Stimulated activated CD4-positive, alpha-beta T cell treated with anti-CD3 and anti-CD28 coated beads, TNF-alpha, amount 100 ng/mL, for 24 hours (primary cell): Measurements from ENCODE around the gene TMEM221.
A peak's percentile ranks its signal among the peaks of the same experiment; 100 is the strongest.

Experiments used
- DNase-seq, 3 experiments: peaks; one replicate each; pipeline ENCODE4 v3.0.0-alpha.2; 2020; ENCODE audit warnings: low read depth in 3 of 3

The TMEM221 gene

DNA sequence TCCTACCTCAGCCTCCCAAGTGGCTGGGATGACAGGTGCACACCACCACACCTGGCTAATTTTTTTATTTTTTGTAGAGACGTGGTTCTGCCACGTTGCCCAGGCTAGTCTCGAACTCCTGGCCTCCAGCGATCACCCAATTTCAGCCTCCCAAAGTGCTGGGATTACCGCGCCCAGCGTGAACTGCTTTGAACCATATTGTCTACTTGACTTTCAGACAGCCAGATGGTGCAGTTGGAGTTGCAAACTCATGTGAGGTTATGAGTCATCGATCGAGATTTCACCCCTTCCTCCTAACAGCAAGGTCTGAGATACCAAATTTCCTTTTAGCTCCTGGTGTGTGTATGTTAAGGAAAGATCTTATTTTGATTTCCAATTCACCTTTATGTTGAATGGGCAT, 24.6 kb upstream of the TMEM221 start:
- DNase-seq = no peak

DNA sequence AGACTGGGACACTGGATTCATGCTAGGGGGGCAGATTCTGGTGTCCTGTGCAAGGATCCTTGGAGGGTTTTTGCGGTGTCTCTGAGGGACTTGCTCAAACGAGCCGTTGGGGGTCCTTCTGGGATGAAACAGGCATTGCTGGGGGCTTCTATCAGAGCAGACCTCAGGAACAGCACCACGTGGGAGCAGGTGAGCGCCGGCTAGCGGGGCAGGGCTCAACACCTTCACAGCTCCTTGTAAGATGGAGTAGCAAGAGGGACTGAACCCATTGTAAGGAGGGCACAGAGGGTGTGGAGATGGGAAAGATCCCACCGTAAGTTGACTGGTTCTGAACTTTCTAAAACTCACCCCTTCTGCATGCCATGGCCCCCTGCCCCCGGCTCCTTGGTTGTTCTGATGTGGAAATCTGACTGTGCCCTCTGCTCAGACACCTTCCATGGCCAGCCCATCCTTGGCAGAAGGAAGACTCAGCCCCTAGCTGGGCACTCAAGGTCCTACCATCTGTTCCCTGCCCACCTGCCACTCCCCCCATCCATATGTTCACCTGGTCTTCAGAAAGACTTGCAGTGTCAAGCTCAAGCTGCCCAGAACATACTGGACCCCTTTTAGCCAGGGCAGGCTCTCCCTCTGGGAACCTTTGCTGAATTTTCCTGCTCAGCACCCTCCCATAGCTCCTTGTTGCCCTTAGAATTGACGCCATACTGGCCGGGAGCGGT, 23.1 kb upstream of the TMEM221 start:
- no peak for DNase-seq

- peak; percentile 74 to 92 (median 78) for DNase-seq
Observed at GRCh38 chr19:17470068-17470841, 21.8 kb upstream of the TMEM221 start, which contains the start of gene SLC27A1. TSS of gene SLC27A1 (plus strand) at chr19:17470524. CDS start at chr19:17470541, 17 bp downstream.

- DNase-seq = peak; percentile 71 to 91 (median 83)
Observed at GRCh38 chr19:17469481-17470067, 21.1 kb upstream of the TMEM221 start.

GRCh38 chr19:17469092-17469480, 20.6 kb upstream of the TMEM221 start:
- DNase-seq = no peak

DNA sequence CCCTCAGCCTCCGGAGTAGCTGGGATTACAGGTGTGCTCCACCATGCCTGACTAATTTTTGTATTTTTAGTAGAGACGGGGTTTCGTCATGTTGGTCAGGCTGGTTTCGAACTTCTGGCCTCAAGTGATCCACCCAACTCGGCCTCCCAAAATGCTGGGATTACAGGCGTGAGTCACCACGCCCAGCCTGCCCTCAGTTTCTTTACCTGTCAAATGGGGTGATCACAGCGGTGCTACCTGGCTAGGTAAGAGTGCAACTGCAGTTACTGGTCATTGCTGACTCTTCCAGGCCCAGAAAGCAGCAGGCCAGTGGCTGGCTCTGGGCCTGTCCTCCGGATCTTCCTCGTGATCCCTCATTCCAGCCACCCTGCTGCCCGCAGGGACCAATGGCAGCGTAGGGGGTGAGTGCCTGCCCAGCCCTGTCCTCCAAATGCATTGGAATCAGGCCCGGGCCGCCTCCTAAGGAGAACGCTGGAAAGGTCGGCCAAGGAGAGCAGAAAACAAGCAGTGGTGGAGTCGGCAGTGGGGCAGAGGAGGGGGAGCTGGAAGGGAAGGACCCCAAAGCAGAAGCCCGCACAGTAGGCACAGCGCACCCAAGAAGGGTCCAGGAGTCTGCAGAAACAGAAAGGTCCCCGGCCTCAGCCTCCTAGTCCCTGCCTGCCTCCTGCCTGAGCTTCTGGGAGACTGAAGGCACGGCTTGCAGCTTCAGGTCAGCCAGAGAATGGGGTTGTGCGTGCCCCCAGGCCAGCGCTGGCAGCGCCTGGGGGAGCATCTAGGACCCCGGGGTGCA, 20.0 kb upstream of the TMEM221 start:
- no peak for DNase-seq

GRCh38 chr19:17467471-17468301, 19.2 kb upstream of the TMEM221 start:
- DNase-seq = no peak

DNA sequence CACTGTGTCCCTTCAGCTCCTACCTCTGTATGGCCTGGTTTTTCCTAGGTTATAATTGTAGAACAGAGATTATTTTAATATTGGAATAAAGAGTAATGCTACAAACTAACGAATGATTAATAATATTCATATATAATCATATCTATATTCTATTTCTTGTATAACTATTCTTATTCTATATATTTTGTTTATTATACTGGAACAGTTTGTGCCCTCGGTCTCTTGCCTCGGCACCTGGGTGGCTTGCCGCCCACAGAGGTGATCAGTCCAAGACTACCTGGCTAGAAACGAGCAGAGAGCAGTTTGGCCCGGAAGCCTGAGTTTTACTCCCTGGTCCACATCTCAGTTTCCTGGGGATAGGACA, 18.0 kb upstream of the TMEM221 start:
- DNase-seq = no peak

- DNase-seq = no peak
Observed at GRCh38 chr19:17460372-17461230, 12.1 kb upstream of the TMEM221 start, which contains the start of gene NXNL1. TSS of gene NXNL1 (minus strand) at chr19:17460926. CDS start at chr19:17460869, 57 bp downstream.

DNA sequence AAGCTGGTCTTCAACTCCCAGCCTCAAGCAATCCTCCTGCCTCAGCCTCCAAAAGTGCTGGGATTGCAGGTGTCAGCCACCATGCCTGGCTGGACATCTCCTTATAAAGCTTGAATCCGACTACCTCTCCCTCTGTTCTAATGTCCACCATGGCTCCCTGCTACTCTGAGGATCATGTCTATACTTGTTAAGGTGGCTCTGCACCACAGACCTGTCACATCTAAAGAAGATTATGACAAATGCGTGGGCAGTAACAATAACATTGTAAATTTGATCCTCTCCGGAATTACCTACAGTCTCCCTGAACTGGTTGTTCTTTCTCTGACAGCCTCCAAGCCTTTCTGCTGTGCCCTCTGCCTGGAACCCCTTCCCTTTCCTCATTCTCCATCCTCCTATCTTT, 10.5 kb upstream of the TMEM221 start:
- no peak for DNase-seq

GRCh38 chr19:17457616-17458015, 9.1 kb upstream of the TMEM221 start:
- DNase-seq = no peak

GRCh38 chr19:17456127-17456526, 7.7 kb upstream of the TMEM221 start:
- DNase-seq = no peak

DNA sequence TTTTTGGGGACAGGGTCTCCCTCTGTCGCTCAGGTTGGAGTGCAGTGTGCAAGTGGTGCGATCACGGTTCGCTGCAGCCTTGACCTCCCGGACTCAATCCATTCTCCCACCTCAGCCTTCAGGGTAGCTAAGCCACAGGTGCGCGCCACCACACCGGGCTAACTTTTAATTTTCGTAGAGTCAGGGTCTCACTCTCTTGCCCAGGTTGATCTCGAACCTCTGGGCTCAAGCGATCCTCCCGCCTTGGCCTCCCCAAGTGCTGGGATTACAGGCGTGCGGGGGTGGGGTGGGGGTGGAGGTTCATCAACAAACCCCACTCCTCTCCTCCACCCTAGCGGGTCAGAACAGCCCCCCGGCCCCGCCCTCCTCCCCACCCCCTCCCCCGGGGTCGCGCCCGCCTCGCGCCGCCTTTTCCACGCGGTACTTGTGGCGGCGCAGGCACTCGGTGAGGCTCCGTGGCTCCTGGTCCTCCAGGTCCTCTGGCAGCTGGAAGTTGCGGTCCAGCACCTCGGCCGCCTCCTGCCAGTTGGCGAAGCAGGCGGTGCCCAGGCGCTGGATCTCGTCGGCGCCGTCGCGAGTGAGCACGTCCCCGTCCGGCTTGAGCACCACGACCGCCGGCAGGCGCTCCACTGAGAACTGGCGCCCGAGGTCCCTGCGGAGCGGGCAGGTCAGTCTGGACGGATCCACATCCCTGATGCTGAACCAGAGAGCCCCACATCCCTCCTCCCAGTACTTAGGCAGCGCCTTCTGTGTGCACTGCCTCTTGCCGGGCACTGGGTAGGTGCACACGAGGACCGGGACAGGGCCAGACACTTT, 7.0 kb upstream of the TMEM221 start:
- DNase-seq = no peak

- DNase-seq = no peak
Observed at GRCh38 chr19:17454576-17455071, 6.2 kb upstream of the TMEM221 start.

DNA sequence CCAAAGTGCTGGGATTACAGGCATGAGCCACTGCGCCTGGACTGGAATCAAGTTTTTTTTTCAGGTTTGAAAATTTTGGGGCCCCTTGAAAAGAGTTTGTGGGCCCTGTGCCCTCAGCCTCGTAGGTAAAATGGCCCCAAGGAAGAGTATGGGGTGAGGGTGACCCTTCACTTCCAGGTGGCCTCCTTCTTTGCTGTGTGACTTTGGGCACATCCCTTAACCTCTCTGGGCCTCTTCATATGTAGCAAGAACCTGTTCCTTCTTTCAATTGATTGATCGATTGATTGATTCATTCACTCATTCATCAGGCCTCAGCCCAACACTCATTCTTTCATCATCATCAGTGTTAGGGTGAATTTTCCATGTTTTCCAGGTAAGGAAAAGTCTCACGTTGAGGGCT, 3.4 kb upstream of the TMEM221 start:
- DNase-seq = no peak

- DNase-seq = peak in 2 of 3 experiments; percentile 40 to 51
Observed at GRCh38 chr19:17450264-17451075, 2.0 kb upstream of the TMEM221 start.

DNA sequence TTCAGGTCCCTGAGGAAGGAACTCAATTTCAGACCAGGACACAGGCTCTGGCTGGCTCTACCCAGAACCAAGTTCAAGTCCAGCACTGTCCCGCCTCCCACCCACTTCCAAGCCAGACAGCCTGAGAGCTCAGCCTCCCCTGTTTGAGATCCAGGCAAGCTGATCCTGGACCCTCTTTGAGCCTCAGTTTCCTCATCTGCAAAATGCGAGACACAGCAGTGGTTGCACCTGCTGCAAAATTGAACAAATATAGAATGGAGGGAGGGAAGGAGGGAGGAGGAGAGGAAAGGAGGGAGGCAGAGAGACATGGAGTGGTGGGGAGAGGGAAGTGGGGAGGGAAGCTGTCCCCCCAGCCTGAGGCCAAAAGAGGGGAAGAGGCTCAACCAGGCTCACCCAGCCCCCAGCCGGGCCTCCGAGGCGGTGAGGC, 751 bp downstream of the TMEM221 start:
- DNase-seq = no peak

GRCh38 chr19:17445526-17446165, 2.8 kb downstream of the TMEM221 start:
- DNase-seq = no peak
